GM18505 (cell line): ENCODE measurements around the gene OPCML.

Experiments
- ATAC-seq: cut with Tn5 transposase; IDR thresholded peaks from one replicate; pipeline ENCODE4 v1.9.1; 2021; ENCODE audit not compliant: unreplicated experiment
- POLR2A ChIP-seq: IDR thresholded peaks from 4 replicates; pipeline ENCODE4 v1.6.1; 2011; ENCODE audit warnings: borderline replicate concordance; ENCODE audit not compliant: insufficient read depth, insufficient read length; ENCODE audit errors: extremely low read depth

The OPCML gene

GRCh38 chr11:132866783-132867545 lies 665.3 kb downstream of the OPCML start:
- TF ChIP-seq POLR2A = no peak
- ATAC-seq = no peak

- TF ChIP-seq POLR2A = no peak
- no peak for ATAC-seq
Measured at GRCh38 chr11:132865623-132866022, 666.7 kb downstream of the OPCML start.

GRCh38 chr11:132864811-132865576 lies 667.3 kb downstream of the OPCML start:
- no peak for ATAC-seq
- TF ChIP-seq POLR2A = no peak

GRCh38 chr11:132862933-132863332 lies 669.4 kb downstream of the OPCML start:
- no peak for ATAC-seq
- no peak for TF ChIP-seq POLR2A

GRCh38 chr11:132862137-132862536 lies 670.2 kb downstream of the OPCML start:
- TF ChIP-seq POLR2A = no peak

GRCh38 chr11:132859306-132859705 lies 673.0 kb downstream of the OPCML start:
- no peak for TF ChIP-seq POLR2A
- ATAC-seq = no peak

More at GRCh38 chr11:132862137-132862536, 670.2 kb downstream of the OPCML start:
- ATAC-seq = no peak

GRCh38 chr11:132858223-132858622 lies 674.1 kb downstream of the OPCML start:
- no peak for TF ChIP-seq POLR2A
- no peak for ATAC-seq

- no peak for TF ChIP-seq POLR2A
- no peak for ATAC-seq
Measured at GRCh38 chr11:132856032-132856431, 676.3 kb downstream of the OPCML start.

GRCh38 chr11:132855516-132855915 lies 676.8 kb downstream of the OPCML start:
- no peak for ATAC-seq
- no peak for TF ChIP-seq POLR2A

- TF ChIP-seq POLR2A = no peak
- ATAC-seq = no peak
Measured at GRCh38 chr11:132853886-132854285, 678.4 kb downstream of the OPCML start.

GRCh38 chr11:132852361-132852760 lies 679.9 kb downstream of the OPCML start:
- TF ChIP-seq POLR2A = no peak

GRCh38 chr11:132851247-132851646 lies 681.1 kb downstream of the OPCML start:
- ATAC-seq = no peak
- TF ChIP-seq POLR2A = no peak

More at GRCh38 chr11:132852361-132852760, 679.9 kb downstream of the OPCML start:
- no peak for ATAC-seq

GRCh38 chr11:132850266-132850665 lies 682.0 kb downstream of the OPCML start:
- no peak for TF ChIP-seq POLR2A
- ATAC-seq = no peak

- no peak for TF ChIP-seq POLR2A
Measured at GRCh38 chr11:132848336-132848735, 684.0 kb downstream of the OPCML start.

More at GRCh38 chr11:132848336-132848735, 684.0 kb downstream of the OPCML start:
- ATAC-seq = no peak
